Glomerular endothelial cell (primary cell): ENCODE results near the gene FAR2. TPM values are rescaled to one million over a fixed set of nuclear protein-coding genes. Genes with fewer than 3 reads are reported as not detected.
"Not testable (repeated sequence)": the region's sequence is repeated elsewhere in the genome, so short reads cannot be mapped to it uniquely, and the experiment has no call there.

Experiments
- DNase-seq: peaks from one replicate; pipeline ENCODE4 v3.0.0-alpha.2; 2011; ENCODE audit warnings: low read depth, low spot score; ENCODE audit errors: extremely low read depth
- total RNA-seq: library from RNA; depleted of rRNA; stranded (reverse); fragments of >200 nt; gene quantifications from 2 replicates; pipeline ENCODE4 v1.2.3, GENCODE V29; 2015

FAR2 gene
- total RNA-seq, 1 donor from 2014 or later: 51.4 TPM

DNA sequence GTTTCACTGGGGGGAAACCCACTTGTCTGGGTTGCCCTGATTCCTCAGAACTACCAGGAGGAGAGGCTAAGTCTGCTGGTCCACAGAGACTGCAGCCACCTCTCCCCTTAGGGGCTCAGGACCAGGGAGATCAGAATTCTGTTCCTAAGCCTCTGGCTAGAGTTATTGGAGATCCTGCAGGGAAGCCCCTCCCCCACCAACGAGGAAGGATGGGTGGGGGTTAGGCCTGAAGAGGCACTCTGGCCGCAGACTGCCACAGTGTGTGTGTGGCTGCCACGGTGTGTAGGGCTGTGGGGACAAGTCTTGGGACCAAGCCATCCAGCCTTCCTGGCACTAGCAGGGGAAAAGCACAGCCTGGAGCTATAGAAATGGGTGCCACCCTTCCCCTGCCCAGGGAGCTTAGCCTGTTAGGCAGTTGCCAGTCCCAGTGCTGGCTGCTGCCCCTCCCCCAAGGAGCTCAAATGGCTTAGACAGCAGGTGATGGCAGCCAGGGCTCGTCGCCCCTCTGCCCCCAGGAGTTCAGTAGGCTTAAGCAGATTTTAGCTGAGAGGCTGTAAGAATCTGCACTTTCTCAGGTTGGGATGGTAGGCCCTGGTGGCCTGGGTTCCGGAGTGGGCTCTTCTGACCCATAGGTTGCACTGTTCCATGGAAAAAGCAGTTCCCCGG lies 124.2 kb downstream of the FAR2 start:
- DNase-seq: no peak

- no peak for DNase-seq
Observed at GRCh38 chr12:29275834-29276233, 126.8 kb downstream of the FAR2 start.

DNA sequence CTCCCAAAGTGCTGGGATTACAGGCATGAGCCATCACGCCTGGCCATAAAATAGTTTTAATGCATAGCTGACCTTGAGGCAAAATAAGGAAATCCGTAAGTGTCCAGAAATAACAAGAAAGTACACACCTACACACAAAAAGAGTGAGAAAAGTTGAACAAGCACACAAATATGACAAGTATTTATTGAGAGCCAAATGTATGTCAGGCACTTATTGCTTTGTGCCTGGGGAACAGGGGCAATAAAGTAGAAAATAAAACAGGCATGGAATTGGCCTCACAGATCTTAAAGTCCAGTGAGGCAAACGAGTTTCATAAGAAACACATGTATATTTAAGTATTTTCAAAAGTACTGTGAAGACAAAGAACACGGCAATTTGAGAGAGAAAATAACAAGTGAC lies 128.2 kb downstream of the FAR2 start:
- no peak for DNase-seq

DNA sequence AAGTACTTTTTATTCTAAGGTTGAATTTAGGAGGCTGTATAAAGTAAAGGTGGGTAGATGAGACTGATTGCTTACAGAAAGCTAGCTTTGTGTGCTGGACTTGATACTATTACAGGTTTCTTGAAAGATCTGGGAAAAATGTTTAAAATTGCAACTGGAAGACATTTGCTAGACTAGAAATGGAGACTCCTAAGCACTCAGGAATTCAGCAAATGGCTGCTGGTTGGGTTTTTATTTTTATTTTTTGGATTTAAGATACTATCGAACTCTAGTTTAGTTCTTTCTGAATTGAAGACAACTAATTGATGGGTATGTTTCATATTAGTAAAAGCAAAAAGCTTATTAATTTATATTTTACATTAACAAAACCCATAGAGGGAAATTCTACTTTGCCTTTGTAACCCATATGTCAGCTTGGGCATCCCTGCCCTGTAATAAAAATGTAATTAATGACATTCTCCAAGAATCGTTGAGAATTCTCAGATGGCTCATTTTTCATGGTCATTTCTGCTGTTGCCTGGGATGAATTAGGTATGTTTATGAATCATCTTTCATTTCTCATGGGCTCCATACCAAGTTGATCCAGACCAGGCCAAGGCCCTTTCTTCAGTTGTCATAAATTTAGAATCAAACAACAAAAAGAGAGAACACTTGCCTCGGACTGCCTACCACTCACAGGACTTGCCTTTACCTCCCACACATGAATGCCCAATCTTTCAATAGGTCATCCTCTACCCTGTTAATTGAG lies 129.8 kb downstream of the FAR2 start:
- DNase-seq: no peak

DNA sequence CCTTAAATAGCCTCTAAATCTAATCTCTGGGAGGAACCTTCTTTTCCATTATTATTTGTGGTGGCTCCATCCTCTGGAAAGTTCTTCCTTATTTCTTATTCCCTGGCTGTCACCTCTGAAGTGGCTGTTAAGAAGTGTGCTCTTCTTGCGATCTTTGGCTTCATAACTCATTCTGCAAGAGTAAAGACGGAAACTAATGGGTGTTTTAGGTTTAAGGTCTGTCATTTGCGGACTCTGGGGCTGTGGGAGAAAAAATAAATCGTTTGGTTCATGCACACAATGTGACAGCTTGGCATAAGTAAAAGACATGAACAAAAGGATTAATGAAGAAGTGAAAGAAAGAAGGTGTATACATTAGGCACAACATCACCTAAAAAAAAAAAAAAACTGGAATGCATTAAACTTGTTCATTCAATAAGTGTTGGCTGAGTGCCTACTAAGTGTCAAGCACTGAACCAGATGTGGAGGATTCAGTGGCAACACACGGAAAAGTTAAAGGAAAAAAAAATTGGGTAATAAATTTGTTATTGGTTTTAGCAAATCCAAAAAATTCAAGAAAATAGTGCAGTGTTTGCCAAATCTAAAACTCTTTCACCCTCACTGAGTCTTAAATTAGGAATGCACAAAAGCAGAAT lies 132.4 kb downstream of the FAR2 start:
- no peak for DNase-seq

- DNase-seq: peak; percentile 34
Observed at GRCh38 chr12:29282031-29282816, 133.1 kb downstream of the FAR2 start.

DNA sequence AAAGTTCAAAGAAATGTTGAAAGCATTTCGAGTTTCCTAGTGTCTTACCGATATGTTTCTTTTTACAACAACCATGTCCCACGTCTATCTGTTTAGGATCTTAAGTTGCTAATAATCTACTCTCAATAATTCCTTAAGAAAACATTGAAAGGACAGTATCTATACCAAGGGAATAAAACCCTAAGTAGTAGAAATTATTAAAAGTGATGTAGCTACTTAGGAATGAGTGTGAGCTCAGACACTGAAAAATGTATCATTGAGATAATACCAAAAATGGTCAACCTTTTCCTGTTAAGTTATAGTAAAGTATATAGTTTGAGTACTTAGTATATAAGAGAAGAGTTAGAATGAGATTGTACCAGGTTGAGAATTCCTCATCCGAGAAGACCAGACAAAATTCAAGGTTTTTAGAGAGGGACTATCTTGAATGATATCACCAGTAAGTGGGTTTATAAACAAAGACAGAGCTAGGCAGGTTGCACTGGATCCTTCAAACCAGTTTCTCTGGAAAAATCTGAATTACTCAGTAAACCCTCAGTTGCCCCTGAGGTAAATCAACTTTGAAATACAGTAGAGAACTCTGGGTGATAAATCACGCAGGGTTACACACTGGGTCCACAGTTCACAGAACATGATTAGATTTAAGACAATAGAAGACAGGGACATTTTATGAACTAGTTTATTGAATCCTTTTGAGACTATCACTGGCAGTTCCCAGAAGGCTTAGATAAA lies 135.1 kb downstream of the FAR2 start:
- DNase-seq: no peak

DNA sequence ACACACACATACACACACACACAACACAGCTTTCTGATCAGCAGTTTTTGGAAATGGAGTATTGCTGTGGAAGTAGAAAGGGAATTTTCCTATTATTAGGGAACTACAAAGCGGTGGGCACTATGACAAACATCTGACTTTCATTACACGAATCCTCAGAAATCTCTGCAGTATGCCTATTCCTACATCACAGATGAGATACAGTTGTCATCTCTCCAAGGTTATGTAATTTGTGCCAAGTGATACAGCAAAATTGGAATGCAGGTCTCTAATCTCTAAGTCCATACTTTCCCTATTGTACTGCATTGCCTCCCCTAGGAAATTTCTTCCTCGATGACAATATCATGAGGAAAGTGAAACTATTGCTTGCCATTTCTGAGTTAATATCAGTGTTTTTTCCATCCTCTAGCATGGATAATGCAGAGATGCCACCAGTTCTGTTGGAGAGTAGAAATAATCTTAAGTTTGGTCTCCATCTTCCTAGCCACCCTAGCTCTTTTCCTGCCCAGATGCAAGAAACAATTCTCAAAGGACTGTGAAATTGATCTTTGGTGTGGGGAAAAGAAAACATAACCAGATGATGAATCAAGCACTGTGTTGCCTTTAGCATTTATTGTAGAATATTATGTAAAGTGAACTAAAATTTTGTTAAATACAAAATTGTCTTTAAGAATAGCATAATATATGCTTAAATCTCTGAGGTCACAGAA lies 137.2 kb downstream of the FAR2 start:
- no peak for DNase-seq

GRCh38 chr12:29287622-29288021 lies 138.5 kb downstream of the FAR2 start:
- DNase-seq: no peak

- no peak for DNase-seq
Observed at GRCh38 chr12:29288031-29288430, 139.0 kb downstream of the FAR2 start.

GRCh38 chr12:29290475-29290874 lies 141.4 kb downstream of the FAR2 start:
- DNase-seq: not testable (repeated sequence)

GRCh38 chr12:29291226-29291625 lies 142.1 kb downstream of the FAR2 start:
- DNase-seq: no peak

DNA sequence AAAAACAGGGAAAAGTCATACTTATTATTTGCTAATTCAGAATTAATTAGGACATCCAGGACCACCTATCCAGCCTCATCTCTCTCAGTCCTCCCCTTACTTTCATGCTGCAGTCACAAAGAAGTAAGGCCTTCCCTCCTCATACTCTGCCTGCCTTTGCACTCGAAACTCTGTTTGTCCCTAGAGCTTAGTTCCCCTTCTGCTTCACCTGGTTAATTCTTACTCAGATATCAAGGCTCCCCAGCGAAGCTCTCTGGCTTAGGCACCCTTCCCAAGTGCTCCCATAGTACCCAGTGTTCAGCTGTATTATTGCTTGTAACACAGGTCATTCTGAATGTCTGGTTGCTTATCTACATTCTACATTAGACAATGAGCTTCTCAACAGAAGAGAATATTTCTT lies 150.6 kb downstream of the FAR2 start:
- no peak for DNase-seq

GRCh38 chr12:29301114-29301513 lies 152.0 kb downstream of the FAR2 start:
- no peak for DNase-seq

- DNase-seq: no peak
Observed at GRCh38 chr12:29304388-29304787, 155.3 kb downstream of the FAR2 start.

GRCh38 chr12:29306266-29306665 lies 157.2 kb downstream of the FAR2 start:
- no peak for DNase-seq

- no peak for DNase-seq
Observed at GRCh38 chr12:29306682-29307081, 157.6 kb downstream of the FAR2 start.

GRCh38 chr12:29309320-29309902 lies 160.3 kb downstream of the FAR2 start:
- no peak for DNase-seq

- no peak for DNase-seq
Observed at GRCh38 chr12:29310899-29311298, 161.8 kb downstream of the FAR2 start.

DNA sequence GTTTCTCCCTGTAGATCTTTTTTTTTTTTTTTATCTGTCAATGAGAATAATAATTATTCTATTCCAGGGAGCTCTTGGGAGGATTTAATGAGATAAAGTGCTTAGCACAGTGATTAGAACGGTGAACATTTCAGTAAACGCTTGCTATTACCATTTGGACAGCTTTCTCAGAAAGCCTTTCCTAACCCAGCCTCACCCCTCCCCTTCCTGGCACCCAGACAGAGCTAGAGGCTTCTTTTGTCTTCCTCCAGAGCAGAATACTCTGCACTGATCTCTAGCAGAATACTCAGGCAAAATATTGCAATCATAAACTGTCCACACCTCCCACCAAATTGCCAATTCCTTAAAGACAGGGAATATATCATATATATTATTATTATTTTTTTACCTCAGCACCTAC lies 165.3 kb downstream of the FAR2 start:
- DNase-seq: no peak
